T-cell (primary cell): ENCODE data around the gene LRP1B. TPM values are rescaled to one million over a fixed set of nuclear protein-coding genes. Genes with fewer than 3 reads are reported as not detected.

Source experiments
- ATAC-seq, 4 experiments: fragments of 200-7000 bp in 3 of 4; fragments of 150-1000 bp in 1 of 4; cut with Tn5 transposase; replicated peaks in 1 of 4; 1 replicate in 3 of 4; 2 replicates in 1 of 4; pipeline ENCODE4 v1.10.0; 2021; ENCODE audit warnings: moderate library complexity in 3 of 4, mild to moderate bottlenecking in 2 of 4, moderate number of reproducible peaks in 1 of 4
- CTCF ChIA-PET, 2 donors: fragments of 300-600 bp; sonication (Branson Sonifier 250); formaldehyde crosslinking; loops; one replicate each; lab custom pipeline; 2022; ENCODE audit warnings: antibody characterized with exemption in 2 of 2; lab: Charles Lee
- POLR2A ChIA-PET, 2 donors: fragments of 300-600 bp; sonication (Branson Sonifier 250); formaldehyde crosslinking; loops; one replicate each; lab custom pipeline; 2022; ENCODE audit warnings: antibody characterized with exemption in 2 of 2; lab: Charles Lee
- DNase-seq, 35 experiments: peaks; one replicate each; pipeline versions ENCODE4 v3.0.0 to v3.0.0-alpha.2; 2013 to 2023
- H3K27ac ChIP-seq: one replicate; pipeline ENCODE4 v1.5.1; 2013; ENCODE audit warnings: low read length
- H3K27me3 ChIP-seq, 2 experiments: replicated peaks in 1 of 2; 1 replicate in 1 of 2; 2 replicates in 1 of 2; pipeline versions ENCODE4 v1.6.1 to v1.7.0; 2013; ENCODE audit warnings: low read length in 1 of 2, mixed read lengths in 1 of 2; ENCODE audit not compliant: control insufficient read depth in 2 of 2, insufficient read depth in 2 of 2; ENCODE audit errors: extremely low read depth in 1 of 2
- H3K36me3 ChIP-seq, 2 donors: 1 replicate in 1 of 2; 2 replicates in 1 of 2; pipeline versions ENCODE4 v1.6.1 to v1.7.0; 2013; ENCODE audit warnings: low read length in 1 of 2; ENCODE audit not compliant: control insufficient read depth in 2 of 2, insufficient read depth in 1 of 2; ENCODE audit errors: extremely low read depth in 1 of 2
- H3K4me1 ChIP-seq, 2 experiments: 1 replicate in 1 of 2; 2 replicates in 1 of 2; pipeline versions ENCODE4 v1.6.1 to v1.7.0; 2013; ENCODE audit warnings: low read length in 2 of 2, mixed read lengths in 1 of 2; ENCODE audit not compliant: insufficient read depth in 2 of 2, control insufficient read depth in 1 of 2; ENCODE audit errors: extremely low read depth in 1 of 2
- H3K4me3 ChIP-seq, 2 donors: 1 replicate in 1 of 2; 2 replicates in 1 of 2; pipeline versions ENCODE4 v1.5.1 to v1.7.0; 2013; ENCODE audit warnings: mild to moderate bottlenecking in 2 of 2, low read length in 1 of 2, moderate library complexity in 1 of 2; ENCODE audit not compliant: control insufficient read depth in 1 of 2; ENCODE audit errors: extremely low read depth in 1 of 2
- H3K9me3 ChIP-seq: 2 replicates; pipeline ENCODE4 v1.7.0; 2013
- H3K27ac Mint-ChIP-seq, 2 donors: one replicate each; pipeline ENCODE4 v1.8.0; 2020 to 2021; ENCODE audit warnings: mild to moderate bottlenecking in 2 of 2, mixed read lengths in 2 of 2
- H3K27me3 Mint-ChIP-seq, 2 donors: one replicate each; pipeline ENCODE4 v1.8.0; 2021 to 2022; ENCODE audit warnings: mixed read lengths in 2 of 2
- H3K36me3 Mint-ChIP-seq: one replicate; pipeline ENCODE4 v1.8.0; 2021; ENCODE audit warnings: mixed read lengths
- H3K4me1 Mint-ChIP-seq, 3 donors: one replicate each; pipeline ENCODE4 v1.8.0; 2020 to 2022; ENCODE audit warnings: mixed read lengths in 3 of 3, mild to moderate bottlenecking in 1 of 3
- H3K4me3 Mint-ChIP-seq, 3 donors: one replicate each; pipeline ENCODE4 v1.8.0; 2020 to 2022; ENCODE audit warnings: mild to moderate bottlenecking in 3 of 3, mixed read lengths in 3 of 3, moderate library complexity in 3 of 3
- H3K9me3 Mint-ChIP-seq, 3 donors: one replicate each; pipeline ENCODE4 v1.8.0; 2020 to 2022; ENCODE audit warnings: mixed read lengths in 3 of 3
- WGBS: methylation state at CpG from one replicate; pipeline ENCODE4 v1.1.5; 2013; ENCODE audit warnings: missing lambda C conversion rate; ENCODE audit not compliant: insufficient coverage; 5-methylcytosine and 5-hydroxymethylcytosine counted together
- total RNA-seq, 35 experiments: library from RNA in 6 of 35; stranded (reverse) in 6 of 35; fragments of 120-200 nt in 1 of 35; gene quantifications; one replicate each; pipeline versions ENCODE4 v1.2.1 to v1.2.4 and lab custom pipeline; 2013 to 2026

The LRP1B gene
- total RNA-seq, 5 donors from 2014 or later (not counting 1 experiment from before 2014, with no cell fraction given) = not detected

- Histone ChIP-seq H3K27ac (no peak overlapping the region), H3K27me3 (no peaks in the 10 kb centered on the region), H3K4me1 (no peaks in the 10 kb centered on the region), H3K9me3 (no peaks in the 10 kb centered on the region), H3K4me3 (no peak overlapping the region), H3K36me3 (no peaks in the 10 kb centered on the region)
- H3K27me3 Mint-ChIP-seq = no peaks in the 10 kb centered on the region
- H3K4me3 Mint-ChIP-seq = no peak overlapping the region
- POLR2A ChIA-PET = no interaction called here
- peaks cover 5 to 22% (median 17%) of the 10 kb centered on the region in 3 donors for H3K9me3 Mint-ChIP-seq
- ATAC-seq (no peak), DNase-seq (no peak)
- WGBS = no CpG with 5 or more reads among the region's 1 CpG
- H3K4me1 Mint-ChIP-seq = no peaks in the 10 kb centered on the region
- no peak overlapping the region for H3K27ac Mint-ChIP-seq
- CTCF ChIA-PET = no interaction called here
- no peaks in the 10 kb centered on the region for H3K36me3 Mint-ChIP-seq
Observed at GRCh38 chr2:140718999-140719398, 1411.8 kb downstream of the LRP1B start.

GRCh38 chr2:140717481-140717880, 1413.3 kb downstream of the LRP1B start:
- DNase-seq = no peak
- Mint-ChIP-seq H3K27ac (no peak overlapping the region), H3K4me3 (no peak overlapping the region), H3K4me1 (no peaks in the 10 kb centered on the region), H3K9me3 (peaks cover 9 to 14% (median 14%) of the 10 kb centered on the region in 3 donors), H3K36me3 (no peaks in the 10 kb centered on the region), H3K27me3 (no peaks in the 10 kb centered on the region)
- no peak for ATAC-seq
- Histone ChIP-seq H3K4me1 (no peaks in the 10 kb centered on the region), H3K27ac (no peak overlapping the region), H3K9me3 (no peaks in the 10 kb centered on the region), H3K4me3 (no peak overlapping the region), H3K36me3 (no peaks in the 10 kb centered on the region), H3K27me3 (no peaks in the 10 kb centered on the region)
- WGBS = no CpG with 5 or more reads among the region's 2 CpGs
- POLR2A ChIA-PET = no interaction called here
- CTCF ChIA-PET = no interaction called here

- H3K36me3 Mint-ChIP-seq = no peaks in the 10 kb centered on the region
- ATAC-seq = no peak
- Histone ChIP-seq H3K27ac (no peak overlapping the region), H3K27me3 (no peaks in the 10 kb centered on the region), H3K4me1 (no peaks in the 10 kb centered on the region), H3K9me3 (no peaks in the 10 kb centered on the region), H3K4me3 (no peak overlapping the region), H3K36me3 (no peaks in the 10 kb centered on the region)
- ChIA-PET POLR2A (no interaction called here), CTCF (no interaction called here)
- no CpG with 5 or more reads among the region's 3 CpGs for WGBS
- no peak overlapping the region for H3K27ac Mint-ChIP-seq
- peaks cover 8 to 10% (median 9%) of the 10 kb centered on the region in 3 donors for H3K9me3 Mint-ChIP-seq
- no peak for DNase-seq
- no peaks in the 10 kb centered on the region for H3K4me1 Mint-ChIP-seq
- H3K4me3 Mint-ChIP-seq = no peak overlapping the region
- H3K27me3 Mint-ChIP-seq = no peaks in the 10 kb centered on the region
Observed at GRCh38 chr2:140714586-140714985, 1416.2 kb downstream of the LRP1B start.

- no peaks in the 10 kb centered on the region for H3K27me3 ChIP-seq
- H3K36me3 ChIP-seq = no peaks in the 10 kb centered on the region
- 100% methylated on average over 2 of the region's 3 CpGs for WGBS
- H3K9me3 ChIP-seq = no peaks in the 10 kb centered on the region
- ATAC-seq = no peak
- ChIA-PET CTCF (no interaction called here), POLR2A (no interaction called here)
- Mint-ChIP-seq H3K9me3 (peaks cover 0 to 10% (median 6%) of the 10 kb centered on the region in 3 donors), H3K36me3 (no peaks in the 10 kb centered on the region), H3K27me3 (no peaks in the 10 kb centered on the region), H3K27ac (no peak overlapping the region), H3K4me1 (no peaks in the 10 kb centered on the region), H3K4me3 (no peak overlapping the region)
- no peaks in the 10 kb centered on the region for H3K4me1 ChIP-seq
- no peak for DNase-seq
- no peak overlapping the region for H3K27ac ChIP-seq
- H3K4me3 ChIP-seq = no peak overlapping the region
Observed at GRCh38 chr2:140711867-140712266, 1418.9 kb downstream of the LRP1B start.

DNA sequence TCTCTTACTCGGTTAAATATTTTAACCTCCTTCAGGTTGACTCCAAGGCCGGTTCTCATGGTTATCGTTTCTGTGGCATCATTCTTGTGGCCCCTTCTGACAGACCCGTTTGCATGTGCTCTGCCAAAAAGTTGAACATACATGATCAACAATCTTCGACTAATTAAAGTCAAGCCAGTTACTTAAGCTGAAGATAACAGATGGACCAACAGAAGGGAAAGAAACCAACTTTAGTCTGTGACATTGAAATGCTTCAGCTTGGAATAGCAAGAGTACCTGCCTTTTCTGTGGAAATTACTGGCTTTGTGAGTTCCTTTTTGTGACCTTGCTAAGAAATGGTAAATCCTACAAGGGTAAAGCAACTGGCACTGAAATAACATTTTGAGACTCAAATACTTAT, 1429.1 kb downstream of the LRP1B start:
- Mint-ChIP-seq H3K36me3 (no peaks in the 10 kb centered on the region), H3K27me3 (no peaks in the 10 kb centered on the region), H3K4me1 (no peaks in the 10 kb centered on the region), H3K9me3 (peaks cover 3 to 14% (median 4%) of the 10 kb centered on the region in 3 donors), H3K27ac (no peak overlapping the region), H3K4me3 (no peak overlapping the region)
- Histone ChIP-seq H3K27me3 (no peaks in the 10 kb centered on the region), H3K4me1 (no peaks in the 10 kb centered on the region), H3K27ac (no peak overlapping the region), H3K4me3 (no peak overlapping the region), H3K9me3 (no peaks in the 10 kb centered on the region), H3K36me3 (no peaks in the 10 kb centered on the region)
- no peak for ATAC-seq
- DNase-seq = no peak
- ChIA-PET POLR2A (no interaction called here), CTCF (no interaction called here)
- WGBS = 81% methylated on average over 3 of the region's 5 CpGs

DNA sequence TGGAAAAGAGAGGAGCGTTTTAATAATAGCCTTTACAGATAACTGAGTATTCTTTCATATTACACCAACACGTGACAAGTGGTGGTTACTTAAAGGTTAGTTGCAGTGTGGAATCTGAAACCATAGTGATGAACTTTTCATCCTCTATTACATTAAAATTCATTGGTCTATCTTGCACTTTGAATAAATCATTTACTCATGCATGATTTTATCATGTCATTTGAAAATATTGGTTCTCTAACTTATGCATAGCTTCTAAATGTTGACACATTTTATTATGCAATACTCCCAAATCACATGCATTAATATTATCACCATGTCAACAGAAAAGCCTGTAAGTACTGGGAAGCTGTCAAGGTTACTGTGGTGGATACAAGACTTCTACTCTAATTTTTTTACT, 1432.2 kb downstream of the LRP1B start:
- H3K9me3 ChIP-seq = no peaks in the 10 kb centered on the region
- ATAC-seq (no peak), DNase-seq (no peak)
- H3K27me3 Mint-ChIP-seq = no peaks in the 10 kb centered on the region
- H3K9me3 Mint-ChIP-seq = peaks cover 3 to 17% (median 8%) of the 10 kb centered on the region in 3 donors
- H3K27ac Mint-ChIP-seq = no peak overlapping the region
- H3K27ac ChIP-seq = no peak overlapping the region
- no peaks in the 10 kb centered on the region for H3K4me1 Mint-ChIP-seq
- no peaks in the 10 kb centered on the region for H3K27me3 ChIP-seq
- CTCF ChIA-PET = no interaction called here
- no peaks in the 10 kb centered on the region for H3K36me3 Mint-ChIP-seq
- WGBS = no CpG with 5 or more reads among the region's 2 CpGs
- POLR2A ChIA-PET = no interaction called here
- H3K4me3 Mint-ChIP-seq = no peak overlapping the region
- H3K36me3 ChIP-seq = no peaks in the 10 kb centered on the region
- no peaks in the 10 kb centered on the region for H3K4me1 ChIP-seq
- H3K4me3 ChIP-seq = no peak overlapping the region

DNA sequence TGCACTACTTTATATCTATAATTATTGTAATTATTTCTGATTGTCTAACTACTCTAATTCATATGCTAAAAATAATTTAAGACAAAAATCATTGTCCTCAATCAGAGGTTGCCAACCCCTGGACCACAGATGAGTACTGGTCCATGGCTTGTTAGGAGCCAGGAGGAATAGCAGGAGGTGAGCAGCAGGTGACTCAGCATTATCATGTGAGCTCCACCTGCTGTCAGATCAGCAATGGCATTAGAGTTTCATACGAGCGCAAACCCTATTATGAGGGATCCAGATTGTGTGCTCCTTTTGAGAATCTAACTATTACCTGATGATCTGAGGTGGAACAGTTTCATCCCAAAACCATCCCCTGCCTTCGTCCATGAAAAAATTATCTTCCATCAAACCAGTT, 1434.4 kb downstream of the LRP1B start:
- H3K4me3 ChIP-seq = no peak overlapping the region
- no peaks in the 10 kb centered on the region for H3K4me1 ChIP-seq
- H3K36me3 ChIP-seq = no peaks in the 10 kb centered on the region
- ChIA-PET POLR2A (no interaction called here), CTCF (no interaction called here)
- no CpG with 5 or more reads among the region's 3 CpGs for WGBS
- Mint-ChIP-seq H3K4me1 (no peaks in the 10 kb centered on the region), H3K4me3 (no peak overlapping the region), H3K9me3 (peaks cover 2 to 16% (median 5%) of the 10 kb centered on the region in 3 donors), H3K36me3 (no peaks in the 10 kb centered on the region), H3K27ac (no peak overlapping the region), H3K27me3 (no peaks in the 10 kb centered on the region)
- H3K27me3 ChIP-seq = no peaks in the 10 kb centered on the region
- DNase-seq = no peak
- H3K27ac ChIP-seq = no peak overlapping the region
- no peak for ATAC-seq
- no peaks in the 10 kb centered on the region for H3K9me3 ChIP-seq
